Measurements from ENCODE around the gene RMRP. TPM values are rescaled to one million over a fixed set of nuclear protein-coding genes. Genes with fewer than 3 reads are reported as not detected.

Gene RMRP
- total RNA-seq, 1 donor from 2014 or later, result 12,220 TPM

DNA sequence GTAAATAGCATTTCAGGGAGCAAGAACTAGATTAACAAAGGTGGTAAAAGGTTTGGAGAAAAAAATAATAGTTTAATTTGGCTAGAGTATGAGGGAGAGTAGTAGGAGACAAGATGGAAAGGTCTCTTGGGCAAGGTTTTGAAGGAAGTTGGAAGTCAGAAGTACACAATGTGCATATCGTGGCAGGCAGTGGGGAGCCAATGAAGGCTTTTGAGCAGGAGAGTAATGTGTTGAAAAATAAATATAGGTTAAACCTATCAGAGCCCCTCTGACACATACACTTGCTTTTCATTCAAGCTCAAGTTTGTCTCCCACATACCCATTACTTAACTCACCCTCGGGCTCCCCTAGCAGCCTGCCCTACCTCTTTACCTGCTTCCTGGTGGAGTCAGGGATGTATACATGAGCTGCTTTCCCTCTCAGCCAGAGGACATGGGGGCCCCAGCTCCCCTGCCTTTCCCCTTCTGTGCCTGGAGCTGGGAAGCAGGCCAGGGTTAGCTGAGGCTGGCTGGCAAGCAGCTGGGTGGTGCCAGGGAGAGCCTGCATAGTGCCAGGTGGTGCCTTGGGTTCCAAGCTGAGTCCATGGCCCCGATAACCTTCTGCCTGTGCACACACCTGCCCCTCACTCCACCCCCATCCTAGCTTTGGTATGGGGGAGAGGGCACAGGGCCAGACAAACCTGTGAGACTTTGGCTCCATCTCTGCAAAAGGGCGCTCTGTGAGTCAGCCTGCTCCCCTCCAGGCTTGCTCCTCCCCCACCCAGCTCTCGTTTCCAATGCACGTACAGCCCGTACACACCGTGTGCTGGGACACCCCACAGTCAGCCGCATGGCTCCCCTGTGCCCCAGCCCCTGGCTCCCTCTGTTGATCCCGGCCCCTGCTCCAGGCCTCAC, 15.6 kb upstream of the RMRP start, which contains the start of gene CA9:
TSS of gene CA9 (plus strand) at position 797 of the 893 bp plus-strand sequence. CDS start at position 829, 32 bp downstream.
- intact Hi-C loops (cut with DNase I), result no loop called here

DNA sequence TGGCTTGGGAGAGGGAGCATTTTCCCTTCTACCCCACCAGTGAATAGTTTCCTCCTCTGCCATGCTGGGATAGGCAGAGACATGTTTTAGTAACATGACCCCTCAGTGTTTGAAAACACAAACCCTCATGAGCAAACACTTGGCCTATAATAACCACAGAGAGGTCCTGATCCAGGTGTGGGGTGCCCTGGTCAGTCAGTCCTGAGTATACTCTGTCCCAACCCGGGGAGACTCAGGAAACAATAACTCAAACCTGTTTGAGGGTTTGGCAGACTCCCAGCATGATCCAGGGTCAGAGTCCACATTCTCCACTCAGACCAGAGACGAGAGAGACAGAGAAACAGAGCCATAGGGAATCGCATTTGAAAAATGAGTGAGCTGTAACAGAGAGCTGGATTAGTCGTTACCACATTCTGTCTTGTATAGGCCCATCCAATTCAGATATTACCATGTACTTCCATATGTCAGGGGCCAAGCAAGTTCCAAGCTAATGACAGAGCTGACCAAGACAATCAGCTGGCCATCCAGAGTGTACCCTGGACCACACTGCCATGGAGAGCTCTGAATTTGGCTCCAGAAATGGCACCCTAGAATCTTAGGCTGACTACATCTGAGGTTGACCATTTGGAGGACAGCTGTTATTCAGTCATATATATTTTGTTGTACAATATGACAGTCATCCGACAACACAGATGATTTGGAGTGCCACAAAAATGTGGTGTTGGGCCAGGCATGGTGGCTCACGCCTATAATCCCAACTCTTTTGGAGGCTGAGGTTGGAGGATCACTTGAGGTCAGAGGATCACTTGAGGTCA, 11.7 kb upstream of the RMRP start:
- no peak for DNase-seq (ENCODE audit: low spot score)
- intact Hi-C loops (cut with DNase I), result no loop called here
- no peak for ATAC-seq

More for the DNA sequence above, 15.6 kb upstream of the RMRP start, which contains the start of gene CA9:
- no peak for DNase-seq (ENCODE audit: low spot score)
- ATAC-seq, result no peak

DNA sequence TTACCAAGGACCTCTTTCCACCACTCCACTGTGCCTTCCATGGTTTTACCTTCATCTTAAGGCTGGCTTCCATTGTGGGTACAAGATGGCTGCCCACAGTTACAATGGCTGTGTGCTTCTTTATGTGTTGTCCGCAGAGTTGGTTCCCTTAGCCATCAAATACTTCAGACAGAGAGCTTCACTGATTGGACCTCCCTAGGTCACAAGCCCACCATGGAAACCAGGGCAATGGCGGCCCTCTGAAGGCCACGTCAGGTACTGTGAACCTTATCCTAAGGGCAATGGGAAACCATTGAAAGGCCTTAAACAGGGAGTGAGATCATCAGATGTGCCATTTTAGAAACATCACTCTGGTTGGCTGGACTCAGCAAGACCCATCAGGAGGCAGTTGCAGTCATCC, 10.1 kb upstream of the RMRP start:
- intact Hi-C loops (cut with DNase I), result no loop called here
- ATAC-seq (no peak), DNase-seq (ENCODE audit: low spot score) (no peak)

DNA sequence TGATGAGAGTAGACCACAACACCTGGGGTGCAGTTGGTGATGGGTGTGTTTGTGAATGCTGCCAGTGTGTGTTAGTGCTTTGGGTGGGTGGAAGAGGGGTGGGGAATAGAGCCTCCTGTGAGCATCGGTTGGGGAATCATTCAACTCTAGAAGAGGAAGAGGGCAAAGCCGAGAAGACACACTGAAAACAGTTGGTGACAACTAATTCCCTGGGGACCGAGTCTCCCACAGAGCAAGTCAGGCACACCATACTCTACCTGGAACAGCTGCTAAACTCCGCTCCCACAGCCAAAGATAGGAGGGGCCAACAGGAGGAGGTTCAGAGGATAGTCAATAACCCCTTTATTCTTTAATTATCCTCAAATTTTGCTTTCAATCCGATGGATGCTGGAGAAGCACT, 8.7 kb upstream of the RMRP start:
- DNase-seq (ENCODE audit: low spot score) (no peak), ATAC-seq (no peak)
- intact Hi-C loops (cut with DNase I), result no loop called here

DNA sequence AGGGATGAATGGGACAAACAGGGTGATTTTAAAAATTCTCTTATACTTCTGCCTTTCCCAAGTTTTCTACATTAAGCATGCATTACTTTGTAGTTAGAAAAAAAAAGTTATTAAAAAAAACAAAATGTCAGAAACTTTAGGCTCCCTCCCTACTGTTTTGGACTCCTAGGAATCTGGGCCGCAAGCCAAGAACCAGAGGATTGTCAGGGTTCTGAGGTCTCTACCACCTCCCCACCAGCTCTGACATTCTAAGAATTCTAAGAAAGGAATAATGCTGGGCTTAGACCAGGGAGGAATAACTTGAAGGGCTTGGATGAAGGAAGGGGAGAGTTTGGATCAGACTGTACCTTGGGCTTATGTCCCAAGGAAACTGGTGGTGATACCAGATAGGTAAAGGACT, 8.2 kb upstream of the RMRP start:
- ATAC-seq (no peak), DNase-seq (ENCODE audit: low spot score) (no peak)
- intact Hi-C loops (cut with DNase I), result no loop called here

DNA sequence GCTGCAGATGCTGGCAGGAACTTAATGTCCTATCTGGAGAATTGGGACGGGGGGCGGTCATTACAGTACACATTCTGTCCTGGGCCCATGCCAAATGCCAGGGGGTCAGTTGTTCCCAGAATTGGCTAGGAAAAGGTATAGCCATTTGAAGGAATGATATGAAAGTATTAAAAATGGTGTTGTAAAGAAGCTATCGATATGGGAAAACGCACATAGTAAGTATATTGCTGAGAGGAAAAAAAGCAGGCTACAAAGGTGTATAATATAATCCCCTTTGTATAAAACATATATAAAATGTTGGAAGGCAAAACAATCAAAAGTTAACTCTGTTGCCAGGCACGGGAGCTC, 7.6 kb upstream of the RMRP start:
- intact Hi-C loops (cut with DNase I), result no loop called here
- DNase-seq (ENCODE audit: low spot score), result no peak

DNA sequence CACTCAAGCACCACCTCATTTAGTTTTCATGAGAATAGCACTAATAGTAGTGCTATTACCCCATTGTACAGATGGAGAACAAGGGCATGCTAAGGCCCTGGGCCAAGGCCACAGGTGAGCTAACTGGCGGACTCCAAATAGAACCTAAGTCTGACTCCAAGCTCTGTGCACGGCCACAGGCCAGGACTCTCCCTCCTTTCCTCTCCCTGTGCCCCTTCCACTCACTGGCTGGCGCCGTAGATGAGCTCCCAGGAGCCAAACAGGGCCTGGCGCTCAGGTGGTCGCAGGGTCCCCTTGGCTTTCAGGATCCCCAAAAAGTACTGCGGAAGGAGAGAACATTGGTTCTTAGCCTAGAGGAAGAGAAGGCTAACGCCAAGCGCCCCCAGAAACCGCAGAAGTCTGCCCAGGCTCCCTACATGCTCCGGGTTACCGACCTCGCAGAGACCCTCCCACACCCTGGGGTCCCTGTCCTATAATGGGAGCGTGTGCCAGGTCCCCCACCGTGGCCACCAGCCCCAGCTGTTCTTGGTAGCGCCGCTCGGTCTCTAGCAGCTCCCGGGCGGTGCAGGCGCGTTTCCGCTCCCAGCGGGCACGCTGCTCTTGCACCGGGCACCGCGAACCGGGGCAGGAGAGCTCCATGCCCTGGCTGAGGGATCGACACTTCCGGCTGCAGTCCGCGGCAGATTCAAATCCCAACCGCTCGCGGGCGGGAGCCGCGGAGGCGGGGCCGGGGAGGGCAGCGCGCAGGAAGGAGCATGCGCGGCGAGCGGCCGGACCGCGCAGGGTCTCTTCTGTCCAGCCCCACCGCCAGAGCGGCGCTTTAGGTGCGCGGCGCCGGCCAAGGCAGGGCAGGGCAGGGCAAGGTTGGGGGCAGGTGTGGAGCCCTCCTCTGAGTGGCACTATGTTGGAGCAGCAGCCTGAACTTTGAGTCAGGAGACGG, 7.0 kb upstream of the RMRP start, which contains the start of gene ARHGEF39:
TSS of gene ARHGEF39 (minus strand) at position 665 of the 940 bp plus-strand sequence. CDS start at position 639, 26 bp downstream.
- peak; percentile 85 for ATAC-seq
- intact Hi-C loops (cut with DNase I), result no loop called here
- DNase-seq (ENCODE audit: low spot score), result peak; percentile 86

More for the DNA sequence above, 7.6 kb upstream of the RMRP start:
- ATAC-seq, result no peak

DNA sequence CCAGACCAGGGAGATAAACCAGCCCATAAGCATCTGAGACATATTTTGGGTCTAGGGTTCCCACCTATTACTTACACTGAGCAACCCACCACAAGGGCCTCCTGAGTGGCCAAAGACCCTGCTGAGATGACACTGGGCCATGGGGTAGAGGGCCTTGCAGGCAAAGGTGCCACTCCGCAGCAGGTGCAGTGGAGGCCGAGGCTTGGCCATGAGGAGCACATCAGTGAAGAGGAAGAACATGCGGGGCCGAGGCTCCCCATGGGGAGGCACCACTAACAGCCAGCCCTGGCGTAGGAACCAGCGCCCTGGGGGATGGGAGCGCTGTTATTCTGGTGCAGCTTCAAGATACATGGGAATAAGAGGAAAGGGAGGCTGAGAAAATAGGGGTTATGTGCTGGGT, 4.6 kb upstream of the RMRP start:
- intact Hi-C loops (cut with DNase I), result no loop called here
- DNase-seq (ENCODE audit: low spot score) (no peak), ATAC-seq (no peak)

DNA sequence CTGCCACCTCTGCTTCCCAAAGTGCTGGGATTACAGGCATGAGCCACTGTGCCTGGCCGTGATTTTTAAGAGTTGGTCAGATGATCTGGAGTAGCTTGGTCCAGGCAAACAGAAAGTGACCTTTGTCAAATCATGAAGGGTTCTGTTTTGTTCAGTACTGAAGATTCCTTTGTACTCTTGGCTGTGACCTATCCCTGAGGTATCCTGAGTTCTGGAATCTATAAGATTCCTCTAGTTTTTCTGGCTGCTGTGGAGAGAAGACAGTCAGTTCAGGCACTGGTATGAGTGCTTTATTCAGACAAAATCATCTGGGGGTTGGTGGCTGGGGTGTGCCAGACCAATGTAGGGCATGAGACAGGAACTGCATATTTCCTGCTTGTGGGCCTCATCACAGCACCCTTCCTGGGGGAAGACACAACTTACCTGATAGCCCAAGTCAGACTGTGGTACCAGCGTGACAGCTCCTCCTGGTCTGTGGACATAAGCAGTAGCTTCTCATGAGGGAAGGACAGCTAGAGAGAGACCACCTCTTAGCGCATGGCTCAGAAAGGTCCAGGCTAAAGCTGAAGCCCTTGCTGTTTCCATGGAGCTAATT, 4.0 kb upstream of the RMRP start:
- no peak for DNase-seq (ENCODE audit: low spot score)
- no peak for ATAC-seq
- intact Hi-C loops (cut with DNase I), result no loop called here

DNA sequence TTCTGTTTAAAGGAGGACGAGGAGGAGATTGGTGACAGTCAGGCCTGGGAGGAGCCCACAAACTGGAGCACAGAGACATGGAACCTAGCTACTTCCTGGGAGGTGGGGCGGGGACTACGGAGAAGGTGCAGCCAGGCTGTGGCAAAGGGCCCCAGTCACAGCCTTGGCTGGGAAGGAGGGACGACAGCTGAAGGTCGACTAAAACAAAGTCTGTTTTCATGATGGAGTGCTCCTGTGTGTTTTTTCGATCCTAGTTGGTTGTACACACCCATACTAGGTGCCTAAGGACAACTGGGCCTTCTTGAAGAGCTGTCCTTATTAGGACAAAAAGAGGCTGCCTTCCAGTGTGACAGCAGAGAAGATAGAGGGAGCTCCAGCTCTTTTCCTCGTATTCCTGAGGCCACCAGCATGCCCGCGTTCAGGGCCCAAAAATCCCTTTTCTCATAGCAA, 3.2 kb upstream of the RMRP start:
- DNase-seq (ENCODE audit: low spot score), result no peak
- ATAC-seq, result no peak
- intact Hi-C loops (cut with DNase I), result no loop called here

DNA sequence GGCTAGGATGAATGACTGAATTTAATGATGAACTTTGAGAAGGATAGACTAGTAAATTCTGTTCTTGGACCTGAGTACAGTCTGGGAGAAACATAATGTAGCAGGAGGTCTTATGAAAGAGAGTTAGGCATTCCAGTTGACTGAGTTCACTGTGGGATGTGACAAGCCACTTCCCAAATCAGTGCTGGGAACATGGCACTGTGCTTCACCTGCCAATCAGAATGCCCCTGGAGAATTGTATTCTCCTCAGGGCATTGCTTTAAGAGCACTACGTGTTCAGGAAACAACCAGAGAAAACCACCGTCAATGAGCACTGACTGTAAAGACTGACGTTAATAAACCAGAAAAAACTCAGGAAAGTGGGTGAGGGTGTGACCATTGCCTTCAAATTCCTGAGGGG, 1.5 kb upstream of the RMRP start:
- DNase-seq (ENCODE audit: low spot score) (no peak), ATAC-seq (no peak)
- intact Hi-C loops (cut with DNase I), result no loop called here

DNA sequence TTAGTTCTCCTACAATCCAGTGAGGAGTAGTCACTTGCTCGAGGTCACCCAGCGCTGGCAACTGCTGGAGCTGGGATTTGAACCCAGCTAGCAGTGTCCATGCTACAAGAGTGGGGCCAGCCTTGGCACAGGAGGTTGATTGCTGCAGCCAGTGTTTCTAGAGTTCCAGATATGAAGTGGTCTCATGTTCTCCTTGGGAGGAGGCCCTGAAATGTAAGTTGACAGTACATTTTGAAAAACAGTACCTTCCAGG, 1.1 kb upstream of the RMRP start:
- intact Hi-C loops (cut with DNase I), result no loop called here
- ATAC-seq (no peak), DNase-seq (ENCODE audit: low spot score) (peak; percentile 75)

DNA sequence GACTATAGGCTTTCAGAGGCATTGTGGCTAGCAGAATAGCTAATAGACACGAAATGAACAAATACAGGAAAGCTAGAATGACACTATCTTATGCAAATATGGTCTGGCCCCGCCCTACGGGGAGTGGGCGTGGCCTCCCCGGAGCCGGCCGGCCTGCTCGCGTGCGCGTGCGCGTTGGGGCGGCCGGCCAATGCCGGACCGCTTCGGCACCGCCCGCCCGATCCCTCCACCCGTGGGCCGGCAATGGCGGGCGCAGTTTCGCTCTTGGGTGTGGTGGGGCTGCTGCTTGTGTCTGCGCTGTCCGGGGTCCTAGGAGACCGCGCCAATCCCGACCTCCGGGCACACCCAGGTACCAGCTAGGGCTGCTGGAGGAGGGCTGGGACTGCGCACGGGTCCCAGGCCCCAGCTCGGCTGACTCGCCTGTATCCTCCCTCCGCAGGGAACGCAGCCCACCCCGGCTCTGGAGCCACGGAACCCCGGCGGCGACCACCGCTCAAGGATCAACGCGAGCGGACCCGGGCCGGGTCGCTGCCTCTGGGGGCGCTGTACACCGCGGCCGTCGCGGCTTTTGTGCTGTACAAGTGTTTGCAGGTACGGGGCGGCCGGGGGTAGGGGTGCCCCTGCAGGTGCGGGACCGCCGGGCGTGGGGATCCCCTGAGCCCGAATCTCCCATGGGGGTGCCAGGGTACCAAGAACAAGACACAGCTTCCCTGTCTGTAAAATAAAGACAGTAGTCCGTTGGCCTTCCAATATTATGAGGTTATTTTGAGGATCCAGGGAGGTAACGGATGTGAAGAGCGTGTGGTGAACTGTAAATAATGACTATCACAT, 533 bp upstream of the RMRP start, which contains the start of gene CCDC107:
TSS of gene CCDC107 (plus strand) at position 156 of the 831 bp plus-strand sequence. CDS start at position 244, 88 bp downstream.
- peak; percentile 86 for ATAC-seq
- intact Hi-C loops (cut with DNase I), result no loop called here
- DNase-seq (ENCODE audit: low spot score), result peak; percentile 91

DNA sequence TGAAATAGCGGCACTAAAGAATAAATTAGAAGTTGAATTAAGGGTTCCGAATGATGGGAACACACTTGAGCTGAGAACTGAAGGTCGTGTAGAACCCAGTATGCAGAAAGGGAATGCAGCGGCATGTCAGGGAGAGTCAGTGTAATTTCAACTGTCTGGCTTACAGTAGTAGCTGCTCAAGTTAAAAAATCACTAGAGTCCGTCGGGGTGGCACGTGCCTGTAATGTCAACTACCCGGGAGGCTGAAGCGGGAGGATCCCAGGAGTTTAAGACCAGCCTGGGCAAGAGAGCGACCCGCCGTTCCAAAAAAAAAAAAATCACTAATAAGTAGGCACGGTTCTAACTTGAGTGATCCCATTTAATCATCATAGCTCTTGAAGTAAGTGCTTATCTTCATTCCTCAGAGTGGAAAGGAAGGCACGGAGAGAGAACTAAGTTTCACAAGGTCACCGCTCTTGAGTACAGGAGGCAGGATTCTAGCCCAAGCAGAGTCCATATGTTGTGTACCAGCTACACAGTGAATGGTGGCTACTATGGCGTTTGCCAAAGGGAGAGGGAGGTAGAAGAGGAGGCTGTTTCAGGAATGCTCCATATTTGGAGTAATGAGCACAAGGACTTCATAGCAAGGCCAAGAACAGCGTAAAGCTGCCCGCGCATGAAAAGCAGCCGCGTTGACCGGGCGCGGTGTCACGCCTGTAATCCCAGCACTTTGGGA, 831 bp downstream of the RMRP start:
- no peak for DNase-seq (ENCODE audit: low spot score)
- peak; percentile 45 for ATAC-seq
- intact Hi-C loops (cut with DNase I), result no loop called here

DNA sequence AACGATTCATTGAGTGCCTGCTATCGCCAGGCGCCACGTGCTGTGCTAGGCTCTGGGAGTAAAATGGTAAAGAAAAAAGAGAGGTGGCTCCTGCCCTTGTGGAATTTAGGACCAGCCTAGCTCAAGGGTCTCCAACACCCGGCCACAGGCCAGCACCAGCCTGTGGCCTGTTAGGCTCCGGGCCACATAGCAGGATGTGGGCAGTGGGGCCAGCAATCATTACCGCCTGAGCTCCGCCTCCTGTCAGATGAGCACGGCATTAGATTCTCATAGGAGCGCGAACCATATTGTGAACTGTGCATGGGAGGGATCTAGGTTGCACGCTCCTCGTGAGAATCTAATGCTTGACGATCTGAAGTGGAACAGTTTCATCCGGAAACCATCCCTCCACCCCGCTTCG, 1.5 kb downstream of the RMRP start:
- ATAC-seq, result no peak
- intact Hi-C loops (cut with DNase I), result no loop called here
- no peak for DNase-seq (ENCODE audit: low spot score)

DNA sequence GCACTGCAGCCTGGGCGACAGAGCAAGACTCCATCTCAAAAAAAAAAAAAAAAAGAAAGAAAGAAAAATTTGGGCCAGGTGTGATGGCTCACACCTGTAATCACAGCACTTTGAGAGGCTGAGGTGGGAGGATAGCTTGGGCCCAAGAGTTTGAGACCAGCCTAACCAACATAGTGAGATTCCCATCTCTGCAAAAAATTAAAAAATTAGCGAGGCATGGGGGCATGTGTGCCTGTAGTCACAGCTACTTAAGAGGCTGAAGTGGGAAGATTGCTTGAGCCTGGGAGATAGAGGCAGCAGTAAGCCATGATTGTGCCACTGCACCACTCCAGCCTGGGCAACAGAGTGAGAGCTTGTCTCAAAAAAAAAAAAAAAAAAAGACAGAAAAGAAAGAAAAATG, 4.2 kb downstream of the RMRP start:
- intact Hi-C loops (cut with DNase I), result no loop called here
- ATAC-seq, result no peak
- DNase-seq (ENCODE audit: low spot score), result peak; percentile 12

DNA sequence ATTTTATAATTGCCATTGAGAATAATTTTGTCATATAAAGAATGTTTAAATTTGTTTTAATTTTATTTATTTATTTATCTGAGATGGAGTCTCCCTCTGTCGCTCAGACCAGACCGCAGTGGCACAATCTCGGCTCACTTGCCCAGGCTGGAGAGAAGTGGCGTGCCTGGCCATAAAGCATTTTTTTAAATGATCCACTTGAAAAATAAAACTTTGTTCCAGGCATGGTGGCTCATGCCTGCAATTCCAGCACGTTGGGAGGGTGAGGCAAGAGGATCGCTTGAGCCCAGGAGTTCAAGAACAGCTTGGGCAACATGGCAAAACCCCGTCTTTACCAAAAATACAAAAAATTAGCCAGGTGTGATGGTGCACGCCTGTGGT, 5.0 kb downstream of the RMRP start:
- peak; percentile 38 for DNase-seq (ENCODE audit: low spot score)
- intact Hi-C loops (cut with DNase I), result no loop called here

More for the DNA sequence above, 5.0 kb downstream of the RMRP start:
- ATAC-seq, result no peak
